Lower leg skin (tissue), 3 donors: Measurements from ENCODE around the gene TMEM242.

ENCODE experiments used
- POLR2A ChIP-seq, 2 donors: fragments of 450-650 bp; IDR thresholded peaks; one replicate each; pipeline ENCODE4 v1.6.1; 2016 to 2017; ENCODE audit warnings: antibody characterized with exemption in 2 of 2, mild to moderate bottlenecking in 1 of 2, moderate library complexity in 1 of 2
- TF ChIP-seq, protein P1 (sequence below), 3 donors: fragments of 450-650 bp; IDR thresholded peaks; one replicate each; pipeline ENCODE4 v1.5.1; 2016; ENCODE audit warnings: antibody characterized with exemption in 3 of 3, mild to moderate bottlenecking in 3 of 3, moderate library complexity in 2 of 3

GRCh38 chr6:157358287-157358686 is 35.0 kb upstream of the TMEM242 start:
- TF ChIP-seq, protein P1, sequence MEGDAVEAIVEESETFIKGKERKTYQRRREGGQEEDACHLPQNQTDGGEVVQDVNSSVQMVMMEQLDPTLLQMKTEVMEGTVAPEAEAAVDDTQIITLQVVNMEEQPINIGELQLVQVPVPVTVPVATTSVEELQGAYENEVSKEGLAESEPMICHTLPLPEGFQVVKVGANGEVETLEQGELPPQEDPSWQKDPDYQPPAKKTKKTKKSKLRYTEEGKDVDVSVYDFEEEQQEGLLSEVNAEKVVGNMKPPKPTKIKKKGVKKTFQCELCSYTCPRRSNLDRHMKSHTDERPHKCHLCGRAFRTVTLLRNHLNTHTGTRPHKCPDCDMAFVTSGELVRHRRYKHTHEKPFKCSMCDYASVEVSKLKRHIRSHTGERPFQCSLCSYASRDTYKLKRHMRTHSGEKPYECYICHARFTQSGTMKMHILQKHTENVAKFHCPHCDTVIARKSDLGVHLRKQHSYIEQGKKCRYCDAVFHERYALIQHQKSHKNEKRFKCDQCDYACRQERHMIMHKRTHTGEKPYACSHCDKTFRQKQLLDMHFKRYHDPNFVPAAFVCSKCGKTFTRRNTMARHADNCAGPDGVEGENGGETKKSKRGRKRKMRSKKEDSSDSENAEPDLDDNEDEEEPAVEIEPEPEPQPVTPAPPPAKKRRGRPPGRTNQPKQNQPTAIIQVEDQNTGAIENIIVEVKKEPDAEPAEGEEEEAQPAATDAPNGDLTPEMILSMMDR (IDR thresholded peaks at IDR 0.05): no peak
- no peak for TF ChIP-seq POLR2A (IDR thresholded peaks at IDR 0.05)
